ENCODE data around the gene ADAM12.

DNA sequence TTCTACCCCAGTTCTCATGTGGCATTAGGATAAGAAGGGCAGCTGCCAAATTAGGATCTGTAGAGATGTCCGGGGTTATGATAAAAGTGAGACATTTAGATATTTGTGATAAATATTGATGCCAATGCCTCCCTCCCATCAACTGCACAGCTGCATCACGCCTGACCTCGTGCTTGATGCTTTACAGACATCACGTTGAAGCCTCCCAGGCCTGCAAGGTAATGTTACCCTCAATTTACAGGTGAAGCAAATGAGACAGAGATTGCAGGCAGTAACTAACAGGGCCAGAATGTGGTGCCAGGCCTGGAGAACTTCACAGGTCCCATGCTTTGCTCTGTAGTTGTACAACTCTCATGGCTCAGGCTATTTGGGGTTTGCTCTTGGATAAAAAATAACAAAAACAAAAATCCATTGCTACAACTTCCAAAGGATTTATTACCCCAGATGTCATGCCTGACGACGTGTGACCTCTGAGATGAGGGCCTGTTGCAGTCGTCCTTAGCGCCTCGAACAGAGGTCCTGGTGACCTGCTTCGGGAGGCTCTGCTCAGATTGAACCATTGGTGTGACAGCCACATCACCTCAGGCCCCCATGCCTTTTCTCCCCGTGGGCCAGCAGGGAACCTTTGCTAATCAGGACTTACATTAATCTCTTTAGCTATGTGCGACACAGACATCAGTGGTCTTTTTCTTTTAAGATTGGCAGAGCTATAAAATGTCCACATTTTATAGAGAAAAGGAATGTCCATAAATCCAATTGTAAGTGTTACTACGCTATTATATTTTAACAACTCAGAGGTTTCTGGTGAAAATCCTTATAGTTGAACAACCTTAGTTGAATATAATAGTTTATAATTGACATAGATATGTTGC is 169.3 kb downstream of the ADAM12 start:
- TF ChIP-seq POLR2A (IDR thresholded peaks at IDR 0.05), result no peak
- TF ChIP-seq, protein P1, sequence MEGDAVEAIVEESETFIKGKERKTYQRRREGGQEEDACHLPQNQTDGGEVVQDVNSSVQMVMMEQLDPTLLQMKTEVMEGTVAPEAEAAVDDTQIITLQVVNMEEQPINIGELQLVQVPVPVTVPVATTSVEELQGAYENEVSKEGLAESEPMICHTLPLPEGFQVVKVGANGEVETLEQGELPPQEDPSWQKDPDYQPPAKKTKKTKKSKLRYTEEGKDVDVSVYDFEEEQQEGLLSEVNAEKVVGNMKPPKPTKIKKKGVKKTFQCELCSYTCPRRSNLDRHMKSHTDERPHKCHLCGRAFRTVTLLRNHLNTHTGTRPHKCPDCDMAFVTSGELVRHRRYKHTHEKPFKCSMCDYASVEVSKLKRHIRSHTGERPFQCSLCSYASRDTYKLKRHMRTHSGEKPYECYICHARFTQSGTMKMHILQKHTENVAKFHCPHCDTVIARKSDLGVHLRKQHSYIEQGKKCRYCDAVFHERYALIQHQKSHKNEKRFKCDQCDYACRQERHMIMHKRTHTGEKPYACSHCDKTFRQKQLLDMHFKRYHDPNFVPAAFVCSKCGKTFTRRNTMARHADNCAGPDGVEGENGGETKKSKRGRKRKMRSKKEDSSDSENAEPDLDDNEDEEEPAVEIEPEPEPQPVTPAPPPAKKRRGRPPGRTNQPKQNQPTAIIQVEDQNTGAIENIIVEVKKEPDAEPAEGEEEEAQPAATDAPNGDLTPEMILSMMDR (IDR thresholded peaks at IDR 0.05), result no peak
